OCI-LY3 (cell line): ENCODE measurements around the gene PDLIM4.

Experiments used
- H2AFZ ChIP-seq: fragments of 200-600, 300-600 bp; shearing (Covaris generic); 2 replicates; pipeline ENCODE4 v1.6.0; 2014; ENCODE audit warnings: antibody characterized with exemption, low read depth, low read length
- H3K27ac ChIP-seq: fragments of 200-600, 300-600 bp; sonication (generic); 2 replicates; pipeline ENCODE4 v1.5.1; 2014; ENCODE audit warnings: mild to moderate bottlenecking, low read length, moderate library complexity, mixed read lengths
- H3K27me3 ChIP-seq: fragments of 200-600, 300-600 bp; sonication (generic); 2 replicates; pipeline ENCODE4 v1.6.1; 2014; ENCODE audit warnings: low read depth, low read length, mixed read lengths
- H3K36me3 ChIP-seq: fragments of 200-600, 300-600 bp; sonication (generic); replicated peaks from 2 replicates; pipeline ENCODE3; 2014; ENCODE audit warnings: low read depth, low read length, mixed read lengths
- H3K4me1 ChIP-seq: fragments of 300-600, 200-600 bp; sonication (generic); 2 replicates; pipeline ENCODE4 v1.6.1; 2014; ENCODE audit warnings: low read length, mixed read lengths
- H3K4me2 ChIP-seq: fragments of 200-600, 300-600 bp; sonication (generic); 2 replicates; pipeline ENCODE4 v1.6.1; 2014; ENCODE audit warnings: low read length, mixed read lengths
- H3K4me3 ChIP-seq: fragments of 300-600, 200-600 bp; sonication (generic); 2 replicates; pipeline ENCODE4 v1.5.1; 2014; ENCODE audit warnings: antibody characterized with exemption, mild to moderate bottlenecking, low read length, moderate library complexity
- H3K79me2 ChIP-seq: fragments of 300-600, 200-600 bp; shearing (Covaris generic); 2 replicates; pipeline ENCODE4 v1.6.1; 2014; ENCODE audit warnings: mild to moderate bottlenecking, low read length, mixed read lengths
- H3K9ac ChIP-seq: fragments of 300-600, 200-600 bp; shearing (Covaris generic); 2 replicates; pipeline ENCODE4 v1.6.0; 2014; ENCODE audit warnings: mild to moderate bottlenecking, low read length, moderate library complexity
- H3K9me3 ChIP-seq: fragments of 200-600, 300-600 bp; shearing (Covaris generic); 2 replicates; pipeline ENCODE4 v1.6.1; 2014; ENCODE audit warnings: low read length, mixed read lengths; ENCODE audit not compliant: insufficient read depth
- H4K20me1 ChIP-seq: fragments of 200-600, 300-600 bp; sonication (generic); 2 replicates; pipeline ENCODE4 v1.6.1; 2016; ENCODE audit warnings: low read length, mixed read lengths; ENCODE audit not compliant: insufficient read depth
- CTCF ChIP-seq: fragments of 200-600, 300-600 bp; sonication (generic); IDR thresholded peaks from 2 replicates; pipeline ENCODE4 v1.5.1; 2014; ENCODE audit warnings: antibody characterized with exemption, low read length, low read depth
- EZH2phosphoT487 ChIP-seq: fragments of 200-600 bp; shearing (Covaris generic); IDR thresholded peaks from 2 replicates; pipeline ENCODE4 v1.6.1; 2018; ENCODE audit warnings: antibody characterized with exemption, mixed run types, low read depth

The PDLIM4 gene

GRCh38 chr5:132266031-132266835 lies 8.7 kb downstream of the PDLIM4 start:
- H4K20me1 ChIP-seq = no peaks in the 10 kb centered on the region
- H3K27me3 ChIP-seq = no peaks in the 10 kb centered on the region
- H3K4me2 ChIP-seq = no peak overlapping the region
- no peaks in the 10 kb centered on the region for H3K79me2 ChIP-seq
- H3K4me3 ChIP-seq = no peak overlapping the region
- TF ChIP-seq EZH2phosphoT487 = no peak
- no peak for TF ChIP-seq CTCF
- no peaks in the 10 kb centered on the region for H3K9me3 ChIP-seq
- no peaks in the 10 kb centered on the region for H3K36me3 ChIP-seq
- peaks cover 21% of the 10 kb centered on the region for H3K4me1 ChIP-seq
- H3K27ac ChIP-seq = no peak overlapping the region
- no peak overlapping the region for H2AFZ ChIP-seq
- H3K9ac ChIP-seq = no peak overlapping the region

GRCh38 chr5:132266836-132267160 lies 9.3 kb downstream of the PDLIM4 start:
- H3K27me3 ChIP-seq = no peaks in the 10 kb centered on the region
- TF ChIP-seq EZH2phosphoT487 (no peak), CTCF (no peak)
- H3K36me3 ChIP-seq = no peaks in the 10 kb centered on the region
- H4K20me1 ChIP-seq = no peaks in the 10 kb centered on the region
- no peaks in the 10 kb centered on the region for H3K9me3 ChIP-seq
- H3K27ac ChIP-seq = no peak overlapping the region
- no peaks in the 10 kb centered on the region for H3K79me2 ChIP-seq
- H3K4me3 ChIP-seq = no peak overlapping the region
- no peak overlapping the region for H3K9ac ChIP-seq
- H3K4me1 ChIP-seq = peaks cover 21% of the 10 kb centered on the region
- H2AFZ ChIP-seq = no peak overlapping the region
- no peak overlapping the region for H3K4me2 ChIP-seq

- Histone ChIP-seq H3K27ac (no peak overlapping the region), H3K4me1 (peaks cover 21% of the 10 kb centered on the region)
- TF ChIP-seq CTCF (no peak), EZH2phosphoT487 (no peak)
Observed at GRCh38 chr5:132267166-132267739, 9.8 kb downstream of the PDLIM4 start.

GRCh38 chr5:132267931-132268768 lies 10.7 kb downstream of the PDLIM4 start:
- Histone ChIP-seq H3K36me3 (no peaks in the 10 kb centered on the region), H3K4me2 (no peak overlapping the region), H3K79me2 (no peaks in the 10 kb centered on the region), H3K9ac (no peak overlapping the region), H3K27ac (no peak overlapping the region), H3K4me1 (peaks cover 21% of the 10 kb centered on the region), H3K4me3 (no peak overlapping the region), H2AFZ (no peak overlapping the region), H3K27me3 (no peaks in the 10 kb centered on the region), H4K20me1 (no peaks in the 10 kb centered on the region), H3K9me3 (no peaks in the 10 kb centered on the region)
- TF ChIP-seq CTCF (no peak), EZH2phosphoT487 (no peak)

More at GRCh38 chr5:132267166-132267739, 9.8 kb downstream of the PDLIM4 start:
- Histone ChIP-seq H3K27me3 (no peaks in the 10 kb centered on the region), H3K4me2 (no peak overlapping the region), H2AFZ (no peak overlapping the region), H4K20me1 (no peaks in the 10 kb centered on the region), H3K9me3 (no peaks in the 10 kb centered on the region), H3K36me3 (no peaks in the 10 kb centered on the region), H3K79me2 (no peaks in the 10 kb centered on the region), H3K9ac (no peak overlapping the region), H3K4me3 (no peak overlapping the region)
